GM19328 (cell line): Measurements from ENCODE around the gene NLRP10.

ENCODE experiments used
- ATAC-seq: cut with Tn5 transposase; IDR thresholded peaks from one replicate; pipeline ENCODE4 v1.9.1; 2021; ENCODE audit warnings: mild to moderate bottlenecking, moderate library complexity; ENCODE audit not compliant: unreplicated experiment

Gene NLRP10

GRCh38 chr11:7974668-7975067 lies 9.4 kb upstream of the NLRP10 start:
- ATAC-seq: no peak

GRCh38 chr11:7973011-7973410 lies 7.8 kb upstream of the NLRP10 start:
- ATAC-seq: no peak

GRCh38 chr11:7971846-7972245 lies 6.6 kb upstream of the NLRP10 start:
- ATAC-seq: no peak

GRCh38 chr11:7969756-7970646 lies 4.8 kb upstream of the NLRP10 start:
- no peak for ATAC-seq

- ATAC-seq: no peak
These were observed 3.4 kb upstream of the NLRP10 start for GRCh38 chr11:7968686-7969085.

GRCh38 chr11:7967826-7968225 lies 2.6 kb upstream of the NLRP10 start:
- ATAC-seq: no peak

GRCh38 chr11:7967097-7967496 lies 1.9 kb upstream of the NLRP10 start:
- ATAC-seq: no peak

- no peak for ATAC-seq
These were observed 374 bp downstream of the NLRP10 start for GRCh38 chr11:7964873-7965272.

- ATAC-seq: no peak
These were observed 986 bp downstream of the NLRP10 start for GRCh38 chr11:7964261-7964660.

- no peak for ATAC-seq
These were observed 10.1 kb downstream of the NLRP10 start for GRCh38 chr11:7955191-7955590.

- no peak for ATAC-seq
These were observed 15.3 kb downstream of the NLRP10 start for GRCh38 chr11:7949934-7950333.

- ATAC-seq: no peak
These were observed 21.1 kb downstream of the NLRP10 start for GRCh38 chr11:7944123-7944522.

- ATAC-seq: no peak
These were observed 23.6 kb downstream of the NLRP10 start, which contains the start of gene OR10A3 for GRCh38 chr11:7941608-7942007. TSS of gene OR10A3 (minus strand) at chr11:7941708. CDS start at chr11:7939520, 2,188 bp downstream.

- no peak for ATAC-seq
These were observed 24.1 kb downstream of the NLRP10 start for GRCh38 chr11:7941146-7941545.

- no peak for ATAC-seq
These were observed 28.6 kb downstream of the NLRP10 start for GRCh38 chr11:7936615-7937014.

- no peak for ATAC-seq
These were observed 34.1 kb downstream of the NLRP10 start, which contains the start of gene OR10A6 for GRCh38 chr11:7931168-7931567. TSS of gene OR10A6 (minus strand) at chr11:7931268. CDS start at chr11:7928662, 2,606 bp downstream.

GRCh38 chr11:7927635-7928034 lies 37.6 kb downstream of the NLRP10 start:
- no peak for ATAC-seq

- ATAC-seq: no peak
These were observed 40.7 kb downstream of the NLRP10 start for GRCh38 chr11:7924536-7924935.

- ATAC-seq: no peak
These were observed 47.1 kb downstream of the NLRP10 start for GRCh38 chr11:7918141-7918540.
